ENCODE data around the gene RNU6-7.

RNU6-7 gene

DNA sequence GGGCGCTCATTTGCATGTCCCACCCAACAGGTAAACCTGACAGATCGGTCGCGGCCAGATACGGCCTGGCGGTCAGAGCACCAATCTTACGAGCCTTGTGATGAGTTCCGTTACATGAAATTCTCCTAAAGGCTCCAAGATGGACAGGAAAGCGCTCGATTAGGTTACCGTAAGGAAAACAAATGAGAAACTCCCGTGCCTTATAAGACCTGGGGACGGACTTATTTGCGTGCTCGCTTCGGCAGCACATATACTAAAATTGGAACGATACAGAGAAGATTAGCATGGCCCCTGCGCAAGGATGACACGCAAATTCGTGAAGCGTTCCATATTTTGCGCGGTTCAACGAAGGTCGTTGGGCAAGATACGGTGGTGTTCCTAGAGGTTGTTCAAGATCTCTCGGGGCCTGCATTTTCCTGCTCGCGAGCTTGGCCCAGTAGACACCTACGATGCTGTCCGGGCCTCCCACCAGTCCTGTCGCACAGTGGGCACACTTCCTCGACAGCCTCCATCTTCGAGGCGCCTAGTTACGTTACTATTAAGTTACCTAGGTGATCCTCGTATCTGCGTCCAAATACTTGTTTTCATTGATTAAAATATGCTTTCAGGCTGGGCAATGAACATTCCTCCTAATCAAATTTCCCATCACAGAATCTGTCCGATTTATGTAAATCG lies at the start of gene RNU6-7:
RNU6-7 (plus strand) TSS at position 230 of the 675 bp plus-strand sequence.
- no peak for DNase-seq

DNA sequence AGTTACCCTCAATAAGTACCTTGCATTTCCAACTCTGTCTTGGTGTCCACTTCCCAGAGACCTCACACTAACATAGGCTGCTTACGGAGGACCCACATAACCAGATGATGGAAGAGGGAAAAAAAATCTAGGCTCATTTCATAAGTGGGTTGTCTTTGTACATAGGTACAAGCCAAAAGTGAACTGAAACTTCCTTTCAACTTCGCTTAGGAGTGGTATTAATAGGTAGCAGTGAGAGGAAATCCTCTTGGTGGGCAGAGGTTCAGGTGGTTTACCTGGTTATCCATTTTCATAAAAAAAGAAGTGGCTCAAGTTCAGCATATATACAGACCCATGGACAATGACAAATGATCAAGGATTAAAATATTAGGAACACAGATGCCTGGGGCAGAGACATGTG lies 35.8 kb upstream of the RNU6-7 start:
- no peak for DNase-seq

DNA sequence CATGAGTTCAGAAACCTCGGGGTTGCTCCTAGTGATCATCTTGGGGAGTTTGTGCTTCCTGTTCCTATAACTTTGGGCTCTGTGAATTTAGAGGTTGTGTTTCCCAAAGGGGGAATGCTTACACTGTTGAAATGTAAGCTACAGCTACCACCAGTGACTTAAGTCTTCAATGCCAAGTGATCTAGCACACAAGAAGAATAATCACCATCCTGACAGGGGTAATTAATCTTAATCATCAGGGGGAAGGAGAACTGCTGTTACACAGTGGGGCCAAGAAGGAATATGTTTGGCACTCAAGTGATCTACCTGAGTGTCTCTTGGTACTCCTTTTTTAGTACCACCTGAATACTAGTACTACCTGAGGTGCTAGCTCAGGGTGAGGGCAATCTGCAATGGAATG lies 34.9 kb upstream of the RNU6-7 start:
- no peak for DNase-seq

DNA sequence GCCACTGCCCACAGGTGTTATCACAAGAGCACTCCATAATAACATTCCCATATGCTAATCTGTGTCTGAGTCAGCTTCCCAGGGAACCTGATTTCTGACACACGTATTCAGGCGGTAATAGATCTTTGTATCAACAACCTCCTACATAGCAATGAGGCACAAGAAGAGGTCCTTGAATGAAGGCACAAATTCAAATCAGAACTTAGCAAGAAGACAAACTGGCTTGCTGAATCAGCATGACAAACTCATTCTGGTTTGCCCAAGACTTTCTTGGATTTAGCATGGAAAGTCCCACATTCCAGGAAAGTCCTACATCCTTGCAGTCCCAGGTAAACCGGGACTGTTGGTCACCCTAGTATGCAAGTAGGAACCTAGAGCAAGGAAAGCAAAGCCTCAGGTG lies 33.9 kb upstream of the RNU6-7 start:
- DNase-seq = no peak

DNA sequence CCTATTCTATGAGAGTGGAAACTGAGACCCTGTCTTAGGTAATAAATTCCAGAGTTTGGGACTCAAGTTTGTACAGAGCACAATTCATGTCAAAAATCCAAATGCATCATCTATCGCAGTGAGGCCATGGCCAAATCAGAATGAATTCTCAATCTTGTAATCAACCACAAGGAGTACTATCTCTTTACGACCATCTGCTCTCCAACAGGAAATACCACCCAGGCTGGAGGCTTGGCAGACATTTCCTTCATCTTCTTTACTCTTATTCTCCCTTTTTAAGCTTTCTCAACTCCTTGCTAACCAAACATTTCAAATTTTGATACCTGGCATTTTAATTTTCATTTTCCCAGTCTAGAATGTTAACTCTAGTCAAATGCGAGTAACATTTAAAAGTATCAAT lies 32.7 kb upstream of the RNU6-7 start:
- DNase-seq = no peak

DNA sequence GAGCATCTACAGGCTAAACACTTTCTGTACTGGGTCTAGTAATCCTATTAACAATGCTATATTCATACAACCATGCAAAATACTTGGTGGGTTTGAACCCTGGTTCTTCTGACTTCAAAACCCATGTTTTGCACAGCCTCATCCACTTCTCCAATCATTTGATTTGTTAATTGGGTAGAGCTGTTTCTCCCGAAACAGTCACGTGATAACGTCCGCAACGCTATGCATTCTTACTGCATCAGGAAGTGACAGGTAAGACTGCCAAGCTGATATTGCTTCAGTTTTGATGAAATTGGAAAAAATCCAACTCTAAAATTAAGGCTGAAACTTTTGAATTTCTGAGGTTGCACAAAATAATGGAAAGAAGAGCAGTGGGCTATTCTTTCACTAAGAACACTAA lies 30.4 kb upstream of the RNU6-7 start:
- DNase-seq = no peak

DNA sequence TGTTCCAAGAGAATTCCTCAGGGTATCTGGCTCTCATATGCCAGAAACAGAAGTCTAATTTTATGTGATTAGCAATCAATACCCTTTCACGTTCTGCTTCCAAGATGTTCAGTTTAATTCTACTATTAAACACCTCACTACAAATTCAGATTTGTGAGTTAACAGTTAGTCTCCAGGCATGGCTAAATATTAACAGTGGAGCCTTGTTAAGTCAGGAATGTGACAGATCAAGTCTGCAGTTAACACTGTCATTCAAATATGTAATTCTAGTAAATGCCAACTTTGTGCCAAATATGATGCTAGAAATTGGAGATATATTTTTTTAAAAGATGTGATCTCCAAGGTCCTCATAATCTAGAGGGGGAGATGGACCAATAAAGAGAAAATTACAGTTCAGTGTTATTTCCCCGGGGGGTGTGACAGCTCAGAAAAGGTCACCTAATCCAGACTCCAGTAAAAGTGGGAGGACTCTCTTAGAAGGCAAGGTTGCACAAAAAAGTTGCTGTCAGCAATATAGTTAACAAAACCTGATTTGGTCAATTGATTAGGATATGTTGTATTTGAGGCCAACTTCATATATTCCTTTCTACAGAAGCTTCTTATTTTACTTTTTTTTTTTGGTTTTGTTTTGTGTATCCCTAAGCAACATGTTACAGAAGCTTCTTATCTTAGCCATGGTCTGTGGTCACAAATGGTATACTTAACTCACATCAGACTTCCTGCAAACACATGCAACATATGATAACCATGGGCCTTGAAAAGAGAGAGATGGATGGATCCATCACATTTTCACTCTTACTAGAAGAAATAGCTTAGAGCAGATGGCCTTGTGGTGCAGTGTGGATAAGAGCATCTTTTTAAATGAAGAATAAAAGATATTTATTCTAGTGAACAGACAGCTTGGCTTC lies 18.4 kb upstream of the RNU6-7 start:
- no peak for DNase-seq

DNA sequence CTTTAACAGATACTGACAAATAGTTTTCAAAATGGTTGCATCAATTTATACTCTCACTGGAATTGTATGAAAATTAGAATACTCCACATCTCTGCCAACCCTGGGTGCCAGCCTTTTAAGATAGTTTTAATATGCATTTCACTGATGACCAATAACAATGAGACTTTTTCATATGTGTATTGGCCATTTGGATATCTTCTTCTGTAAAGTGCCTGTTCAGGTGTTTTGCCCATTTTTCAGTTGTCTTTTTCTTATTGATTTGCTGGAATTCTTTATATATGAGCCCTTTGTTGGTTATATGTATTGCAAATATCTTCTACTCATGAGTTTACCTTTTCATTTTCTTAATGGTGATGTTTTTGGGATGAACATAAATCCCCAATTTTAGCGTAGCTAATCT lies 16.7 kb upstream of the RNU6-7 start:
- no peak for DNase-seq

DNA sequence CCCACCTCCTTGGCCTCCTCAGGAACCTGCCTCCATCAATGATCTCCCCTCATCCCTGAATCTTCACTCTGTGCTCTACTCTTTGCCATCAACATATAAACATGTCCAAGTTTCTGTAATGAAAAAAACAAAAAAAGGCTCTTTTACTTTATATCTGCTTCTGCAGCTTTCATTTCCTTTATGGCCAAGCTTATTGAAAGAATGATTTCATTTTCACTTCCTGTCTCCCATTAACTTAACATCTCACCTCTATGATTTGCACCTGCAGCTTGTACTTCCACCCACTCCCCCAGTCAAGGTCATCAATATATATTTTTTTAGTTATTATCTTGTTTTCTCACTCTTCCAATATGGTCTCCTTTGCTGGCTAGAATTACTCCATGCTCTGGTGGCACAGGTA lies 15.6 kb upstream of the RNU6-7 start:
- DNase-seq = no peak

DNA sequence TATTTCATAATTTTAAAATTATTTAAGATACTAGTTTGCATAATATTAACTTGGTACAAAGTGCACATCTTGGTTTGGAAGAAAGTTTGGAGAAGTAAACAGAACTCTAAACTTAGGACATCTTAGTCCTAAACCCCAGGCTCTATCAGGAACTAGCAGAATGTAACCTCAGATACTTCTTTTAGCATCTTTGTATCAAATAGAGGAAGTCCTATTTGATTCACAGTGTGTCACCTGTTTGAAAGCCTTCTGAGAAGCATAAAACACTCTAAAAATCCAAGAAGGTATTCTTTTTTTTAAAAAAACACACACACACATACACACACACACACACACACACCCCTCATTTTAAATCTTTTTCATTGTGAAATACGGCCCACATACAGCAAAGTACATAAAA lies 12.0 kb upstream of the RNU6-7 start:
- DNase-seq = no peak

DNA sequence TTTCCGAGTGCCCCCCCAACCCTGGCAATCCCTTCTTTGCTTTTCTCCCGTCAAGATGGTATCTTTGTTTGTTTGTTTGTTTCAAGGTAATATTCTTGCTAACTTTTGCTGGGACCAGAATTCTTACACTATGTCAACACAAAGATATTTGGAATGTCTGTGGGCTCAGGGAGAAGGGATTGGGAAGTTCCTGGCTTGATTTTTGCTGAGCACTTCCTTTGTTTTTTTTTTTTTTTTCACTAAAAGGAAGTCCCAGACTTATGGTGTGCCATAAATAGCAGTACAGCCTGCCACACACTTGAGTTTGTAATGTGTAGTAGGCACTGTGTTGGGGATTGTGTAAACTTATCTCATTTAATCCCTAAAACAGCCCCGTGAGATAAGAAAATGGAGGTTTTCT lies 11.2 kb upstream of the RNU6-7 start:
- DNase-seq = no peak

DNA sequence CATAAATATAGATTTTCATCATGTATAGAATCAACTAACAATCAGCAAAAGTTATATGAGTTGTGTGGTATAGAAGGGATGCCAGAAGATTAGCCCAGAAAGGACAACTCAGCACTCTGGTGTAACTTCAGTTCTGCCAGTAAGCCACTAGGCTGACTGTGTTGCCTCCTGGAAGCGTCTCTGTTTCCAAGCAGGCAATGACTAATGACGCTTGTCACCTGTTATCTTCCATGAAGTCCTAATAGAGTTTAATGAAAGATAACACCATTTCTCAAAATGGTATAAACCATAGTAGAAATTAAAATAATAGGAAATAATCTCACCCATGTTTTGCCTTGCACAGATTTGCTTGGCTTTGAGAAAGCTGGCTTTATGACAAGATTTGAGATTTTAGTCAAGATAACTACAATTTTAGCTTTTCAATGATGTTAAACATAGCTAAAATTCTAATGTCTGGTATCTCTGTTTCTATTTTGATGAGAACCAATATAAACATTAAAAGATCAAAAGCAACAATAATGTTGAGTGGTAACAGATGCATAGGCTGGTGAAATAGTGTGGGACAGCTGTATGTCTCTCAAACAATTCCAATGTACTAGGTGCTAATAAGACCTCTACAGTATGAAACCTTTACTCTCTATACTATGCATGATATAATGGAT lies 9.0 kb upstream of the RNU6-7 start:
- DNase-seq = no peak

DNA sequence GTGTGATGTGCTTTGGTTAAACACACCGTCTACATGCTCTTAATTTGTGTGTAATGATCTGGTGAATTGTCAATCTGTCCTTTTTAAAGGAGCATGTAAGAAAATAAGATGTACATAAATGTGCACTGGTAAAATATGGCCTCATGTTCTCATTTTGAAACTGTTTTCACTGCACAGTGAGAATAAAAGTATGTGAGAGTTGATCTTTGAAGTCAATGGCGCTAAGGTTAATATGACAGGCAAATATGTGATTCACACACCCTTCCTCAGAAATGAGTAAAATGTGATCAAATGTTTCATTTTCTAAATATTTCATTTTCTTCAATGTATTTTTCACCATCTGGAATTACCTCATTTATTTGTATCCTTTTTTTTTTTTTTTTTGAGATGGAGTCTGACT lies 8.3 kb upstream of the RNU6-7 start:
- no peak for DNase-seq

DNA sequence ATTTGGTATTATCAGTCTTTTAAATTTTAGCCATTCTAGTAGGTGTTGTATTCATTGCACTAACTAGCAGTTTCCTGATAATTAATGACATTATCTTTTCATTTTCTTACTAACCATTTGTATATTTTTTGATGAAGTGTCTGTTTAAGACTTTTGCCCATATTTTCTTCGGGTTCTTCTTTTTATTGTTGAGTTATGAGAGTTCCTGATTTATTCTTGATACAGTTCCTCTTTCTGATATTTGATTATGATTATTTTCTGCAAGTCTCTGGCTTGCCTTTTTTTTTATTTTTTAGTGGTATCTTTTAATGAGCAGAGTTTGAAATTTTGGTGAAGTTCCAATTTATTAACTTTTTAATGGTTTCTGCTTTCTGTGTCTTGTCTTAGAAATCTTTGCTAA lies 6.2 kb upstream of the RNU6-7 start:
- DNase-seq = no peak

DNA sequence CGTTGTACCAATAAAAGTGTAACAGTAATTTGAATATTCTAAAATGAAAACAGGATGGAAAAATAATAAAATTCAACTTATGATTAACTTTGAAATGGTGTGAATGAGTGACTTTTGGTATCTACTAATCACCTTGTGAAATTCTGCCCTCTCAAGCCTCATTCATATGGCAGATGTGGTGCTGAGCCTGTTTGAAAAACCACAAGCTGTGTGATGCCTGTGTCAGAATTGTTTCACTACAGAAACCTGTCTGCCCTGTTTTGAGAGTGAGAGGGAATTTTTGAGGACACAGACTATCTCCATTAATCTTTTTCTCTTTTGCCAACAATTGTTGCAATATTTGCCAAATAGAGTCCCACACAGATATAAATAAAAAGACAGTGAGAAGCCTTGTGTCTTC lies 3.9 kb upstream of the RNU6-7 start:
- DNase-seq = no peak

DNA sequence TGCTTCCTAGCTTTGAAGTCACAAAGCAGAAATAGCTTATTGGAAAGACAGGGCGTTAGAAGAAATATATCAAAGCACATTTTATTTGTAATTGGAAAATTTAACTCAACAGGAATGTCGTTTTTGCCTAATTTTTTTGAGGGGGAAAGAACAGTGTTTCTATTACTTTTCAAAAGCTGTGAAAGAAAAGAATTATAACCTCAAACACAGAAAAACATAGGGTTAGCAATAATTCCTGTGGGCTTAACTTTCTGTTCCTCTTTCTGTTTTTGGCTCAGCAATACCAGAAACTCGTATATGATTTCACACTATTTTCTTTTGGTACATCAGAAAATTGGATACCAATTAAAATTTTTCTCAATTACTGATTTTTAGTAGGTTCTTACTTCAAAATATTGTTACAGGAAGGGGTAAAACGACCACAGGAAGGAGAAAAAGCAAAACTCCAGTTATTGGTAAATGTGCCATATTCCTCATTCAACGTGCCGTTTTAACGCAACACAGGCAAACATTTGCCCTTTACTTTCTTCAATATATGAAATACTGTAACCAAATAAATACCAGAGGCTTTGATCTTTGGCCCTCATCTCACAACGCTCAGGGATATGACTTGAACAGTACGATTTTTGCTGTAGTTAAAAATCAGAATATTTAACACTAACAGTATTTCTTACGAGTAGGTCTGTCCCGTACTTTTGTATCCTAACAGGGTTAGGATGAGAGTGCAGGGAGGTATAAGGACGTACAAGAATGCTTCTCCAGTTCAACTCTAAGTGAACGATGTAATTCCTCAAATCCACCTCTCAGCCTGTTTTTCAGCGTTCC lies 1.3 kb upstream of the RNU6-7 start:
- DNase-seq = no peak

DNA sequence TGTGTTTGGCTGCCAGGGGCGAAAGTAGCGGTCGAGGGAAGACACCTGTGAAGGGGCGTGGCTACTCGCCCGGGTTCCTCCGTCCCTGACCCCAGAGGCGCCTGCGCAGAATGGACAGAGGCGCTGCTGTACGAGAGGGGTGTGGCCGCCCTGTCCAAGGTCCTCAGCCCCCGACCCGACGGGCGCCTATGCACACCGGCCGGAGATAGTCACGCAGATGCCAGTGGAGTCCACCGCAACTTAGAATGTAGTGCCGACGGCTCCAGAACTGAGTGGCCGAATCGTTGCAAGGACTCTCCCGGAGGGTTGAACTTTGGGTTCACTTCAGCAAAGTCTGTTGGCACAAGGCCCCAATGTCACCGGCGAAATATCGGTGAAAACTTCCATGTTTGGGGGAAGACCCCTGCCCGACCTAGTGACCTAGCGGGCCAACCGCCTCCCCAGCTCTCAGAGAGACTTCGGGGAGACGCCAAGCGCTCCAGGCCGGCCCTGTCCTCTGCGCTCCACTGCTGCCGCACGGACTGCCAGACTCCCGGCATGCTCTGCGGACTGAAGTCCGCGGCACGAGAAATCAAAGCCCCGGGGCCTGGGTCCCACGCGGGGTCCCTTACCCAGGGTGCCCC lies 541 bp upstream of the RNU6-7 start:
- DNase-seq = peak in 1 of 2 experiments; percentile 46

DNA sequence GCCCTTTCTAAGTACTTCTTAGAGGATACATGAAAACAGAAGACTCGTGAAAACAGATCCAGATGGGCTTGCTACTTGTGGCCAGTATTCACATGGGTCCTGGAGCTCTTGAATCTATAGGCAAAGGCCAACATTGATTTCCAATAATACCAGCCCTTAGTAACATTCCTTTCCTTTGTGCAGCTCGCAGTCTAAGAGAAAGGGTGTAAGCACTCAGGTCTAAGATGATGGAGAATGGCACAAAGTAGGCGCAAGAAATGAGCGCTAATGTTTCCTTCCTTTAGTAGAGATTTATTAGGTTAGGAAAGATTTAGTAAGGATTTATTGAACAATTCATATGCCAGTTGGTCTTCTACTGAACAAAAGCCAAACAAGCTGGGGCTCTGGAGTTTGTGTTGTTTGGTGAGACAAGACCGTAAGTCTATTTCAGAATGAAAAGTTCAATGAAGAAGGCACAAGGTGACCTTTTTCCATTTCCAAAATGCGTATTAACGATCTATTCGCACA lies 699 bp downstream of the RNU6-7 start:
- peak in 1 of 2 experiments; percentile 56 for DNase-seq

DNA sequence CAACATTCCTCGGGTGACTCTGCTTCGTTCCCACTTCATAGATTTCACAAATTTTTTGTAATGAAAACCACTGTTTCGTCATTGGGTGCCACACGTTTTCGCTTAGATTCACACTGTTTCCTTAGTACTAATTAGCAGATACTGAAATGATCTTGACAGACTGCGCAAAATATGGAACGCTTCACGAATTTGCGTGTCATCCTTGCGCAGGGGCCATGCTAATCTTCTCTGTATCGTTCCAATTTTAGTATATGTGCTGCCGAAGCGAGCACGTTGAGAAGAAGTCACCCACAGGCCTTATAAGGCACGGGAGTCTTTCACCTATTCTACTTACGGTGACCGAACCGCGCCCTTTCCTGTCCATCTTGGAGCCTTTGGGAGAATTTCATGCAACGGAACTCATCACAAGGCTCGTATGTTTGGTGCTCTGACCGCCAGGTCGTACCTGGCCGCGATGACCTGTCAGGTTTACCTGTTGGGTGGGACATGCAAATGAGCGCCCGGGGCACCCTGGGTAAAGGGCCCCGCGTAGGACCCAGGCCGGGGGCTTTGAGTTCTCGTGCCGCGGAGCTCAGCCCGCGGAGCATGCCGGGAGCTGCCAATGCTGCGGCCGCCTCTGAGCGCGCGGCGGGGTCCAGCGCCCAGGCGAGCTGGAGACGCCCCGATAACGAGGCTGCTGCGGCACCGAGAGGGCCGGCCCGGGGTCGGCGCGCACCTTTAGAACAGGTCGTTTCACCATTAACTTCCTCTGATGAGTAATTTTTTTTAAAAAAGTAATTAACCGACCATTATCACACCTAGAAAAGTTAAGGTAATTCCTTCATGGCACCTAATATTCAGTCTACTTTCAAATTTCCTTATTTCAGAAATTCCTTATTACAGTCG lies 1.4 kb downstream of the RNU6-7 start, which contains the start of gene RNU6-8:
RNU6-8 (minus strand) TSS at position 272 of the 885 bp plus-strand sequence.
- DNase-seq = peak; percentile 47 to 80

DNA sequence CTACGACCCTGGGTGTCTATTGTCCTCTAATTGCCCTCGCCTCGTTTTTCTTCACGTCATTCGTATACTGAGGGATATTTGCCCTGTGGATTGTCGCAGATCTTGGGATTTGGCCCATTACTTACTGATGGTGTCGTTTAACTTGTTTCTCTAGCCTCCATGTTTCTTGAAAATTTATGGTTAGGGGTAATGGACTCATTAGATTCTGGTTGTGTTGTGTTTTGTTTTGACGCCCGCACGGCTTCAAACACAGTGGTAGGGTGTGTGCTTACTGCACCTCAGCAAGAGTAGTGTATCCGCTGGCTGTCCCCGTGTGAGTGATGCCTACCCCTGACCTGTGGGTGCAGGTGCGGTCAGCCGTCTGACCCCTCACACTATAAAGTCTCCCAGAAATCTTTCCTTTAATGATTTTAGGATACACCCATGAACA lies 2.1 kb downstream of the RNU6-7 start:
- DNase-seq = peak in 1 of 2 experiments; percentile 21

DNA sequence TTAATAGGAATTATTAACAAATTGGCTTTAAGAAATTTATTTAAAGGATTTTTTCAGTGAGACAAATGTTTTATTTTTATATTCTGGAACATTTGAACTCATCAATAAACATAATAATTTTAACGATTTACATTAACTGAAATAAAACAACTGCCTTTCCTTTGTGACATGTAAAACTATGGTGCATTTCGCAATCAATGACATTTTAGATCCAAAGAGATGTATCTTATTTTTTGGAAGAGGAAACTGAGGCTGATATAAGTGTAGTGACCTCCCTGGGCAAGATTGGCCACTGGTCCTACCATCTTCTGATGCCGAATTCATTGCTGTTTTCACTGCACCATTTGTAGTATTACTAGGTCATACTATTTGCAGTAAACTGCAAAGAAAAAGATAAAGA lies 3.7 kb downstream of the RNU6-7 start:
- DNase-seq = no peak
